Ovary (tissue), 9 donors: ENCODE results near the gene STAT1. TPM values are rescaled to one million over a fixed set of nuclear protein-coding genes. Genes with fewer than 3 reads are reported as not detected.

Experiments used
- DNase-seq, 5 donors: peaks; one replicate each; pipeline ENCODE4 v3.0.0-alpha.2; 2019 to 2020
- H3K27ac ChIP-seq, 2 donors: fragments of 200-600 bp; one replicate each; pipeline versions ENCODE4 v1.5.1 to v1.8.0; 2019 to 2022
- H3K27me3 ChIP-seq: fragments of 200-600 bp; one replicate; pipeline ENCODE4 v1.8.0; 2022
- H3K36me3 ChIP-seq: fragments of 200-600 bp; sonication (generic); one replicate; pipeline ENCODE4 v1.5.1; 2019
- H3K4me1 ChIP-seq: one replicate; pipeline ENCODE4 v1.8.1; 2013; ENCODE audit warnings: mild to moderate bottlenecking, moderate library complexity; ENCODE audit not compliant: insufficient read depth
- H3K4me3 ChIP-seq: fragments of 200-600 bp; sonication (generic); one replicate; pipeline ENCODE4 v1.5.1; 2017
- H3K9me3 ChIP-seq, 2 donors: fragments of 200-600 bp in 1 of 2; sonication (generic) in 1 of 2; one replicate each; pipeline versions ENCODE4 v1.5.1 to v1.8.1; 2013 to 2019; ENCODE audit warnings: mild to moderate bottlenecking in 1 of 2, moderate library complexity in 1 of 2
- EP300 ChIP-seq: sonication (generic); formaldehyde crosslinking; IDR thresholded peaks from one replicate; pipeline ENCODE4 v1.6.1; 2017; ENCODE audit warnings: antibody characterized with exemption
- POLR2A ChIP-seq: fragments of 450-650 bp; IDR thresholded peaks from one replicate; pipeline ENCODE4 v1.6.1; 2017; ENCODE audit warnings: antibody characterized with exemption, mild to moderate bottlenecking, moderate library complexity
- WGBS, 3 donors: extraction: QIAGEN DNeasy Blood & Tissue Kit in 1 of 3; methylation state at CpG; one replicate each; pipeline versions ENCODE4 v1.1.5 to v1.1.7; 2013 to 2017; 5-methylcytosine and 5-hydroxymethylcytosine counted together
- intact Hi-C, 4 donors: fragments of 100-400 bp; cut with DNase I; formaldehyde crosslinking; loops; one replicate each; pipeline versions ENCODE4 v1.11.0 to v1.15.1; 2022 to 2023
- polyA plus RNA-seq, 2 donors: library from polyadenylated mRNA; stranded (reverse); fragments of 200-250 nt in 1 of 2; fragments of 350-450 nt in 1 of 2; fragmentation: Illumina TruSeq in 1 of 2; extraction: RNeasy Lipid Tissue Mini Kit (QIAGEN cat#74804) in 1 of 2; gene quantifications; one replicate each; pipeline ENCODE4 v1.2.3, GENCODE V29; 2013 to 2014
- total RNA-seq, 7 donors: library from RNA; depleted of rRNA in 2 of 7; stranded (reverse); fragments of >200 nt in 2 of 7; fragmentation: NEBNext Ultra II Directional in 3 of 7; extraction: Animal tissue kit (Norgen Biotek cat#: 25700) in 3 of 7; gene quantifications; one replicate each; pipeline versions ENCODE4 v1.1.0 to v1.2.4, GENCODE V29; 2016 to 2023
- TF ChIP-seq, protein P1 (sequence below), 3 donors: fragments of 450-650 bp in 2 of 3; fragments of 200-600 bp in 1 of 3; IDR thresholded peaks; one replicate each; pipeline versions ENCODE4 v1.5.1 to v1.8.0; 2016 to 2022; ENCODE audit warnings: antibody characterized with exemption in 3 of 3, mild to moderate bottlenecking in 1 of 3
- donor health status: DM: no; HTN: no; CAD: no; lungs with moderate emphysema.
- donor health status: DM: no; HTN: no; CAD: no.
- donor health status: Bipolar disorder and iron deficiency.
- donor health status: DM: yes; HTN: yes; CAD: no.
- donor health status: DM: no; HTN: no; CAD: no.
- donor health status: DM: yes; HTN: yes; CAD: no.

Gene STAT1
- total and polyA plus RNA-seq, 9 donors, result 27.3 to 89.2 (median 46.4) TPM

DNA sequence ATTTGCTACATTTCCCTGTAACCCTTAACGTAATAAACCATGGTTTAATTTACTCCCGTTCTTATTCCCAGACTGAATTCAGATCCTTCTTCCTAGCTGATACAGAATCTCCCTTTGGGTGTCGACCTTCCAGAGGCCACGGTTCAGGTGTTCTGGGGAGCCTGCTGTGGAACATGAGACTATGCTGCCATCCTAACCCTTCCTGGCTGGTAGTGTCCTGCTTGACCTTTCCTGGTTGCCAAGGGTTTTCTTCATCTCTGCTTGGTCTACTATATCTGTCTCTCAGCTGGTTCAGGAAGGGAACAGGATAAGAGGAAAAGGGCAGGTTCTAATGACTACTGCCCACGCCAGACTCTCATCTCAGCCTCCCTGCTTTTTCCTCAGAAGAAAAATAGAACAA lies 36.5 kb downstream of the STAT1 start:
- no peak for DNase-seq
- Histone ChIP-seq H3K36me3 (no peaks in the 10 kb centered on the region), H3K9me3 (no peaks in the 10 kb centered on the region), H3K27me3 (no peaks in the 10 kb centered on the region), H3K27ac (no peak overlapping the region), H3K4me1 (no peaks in the 10 kb centered on the region), H3K4me3 (no peak overlapping the region)
- TF ChIP-seq EP300, result no peak
- TF ChIP-seq, protein P1, sequence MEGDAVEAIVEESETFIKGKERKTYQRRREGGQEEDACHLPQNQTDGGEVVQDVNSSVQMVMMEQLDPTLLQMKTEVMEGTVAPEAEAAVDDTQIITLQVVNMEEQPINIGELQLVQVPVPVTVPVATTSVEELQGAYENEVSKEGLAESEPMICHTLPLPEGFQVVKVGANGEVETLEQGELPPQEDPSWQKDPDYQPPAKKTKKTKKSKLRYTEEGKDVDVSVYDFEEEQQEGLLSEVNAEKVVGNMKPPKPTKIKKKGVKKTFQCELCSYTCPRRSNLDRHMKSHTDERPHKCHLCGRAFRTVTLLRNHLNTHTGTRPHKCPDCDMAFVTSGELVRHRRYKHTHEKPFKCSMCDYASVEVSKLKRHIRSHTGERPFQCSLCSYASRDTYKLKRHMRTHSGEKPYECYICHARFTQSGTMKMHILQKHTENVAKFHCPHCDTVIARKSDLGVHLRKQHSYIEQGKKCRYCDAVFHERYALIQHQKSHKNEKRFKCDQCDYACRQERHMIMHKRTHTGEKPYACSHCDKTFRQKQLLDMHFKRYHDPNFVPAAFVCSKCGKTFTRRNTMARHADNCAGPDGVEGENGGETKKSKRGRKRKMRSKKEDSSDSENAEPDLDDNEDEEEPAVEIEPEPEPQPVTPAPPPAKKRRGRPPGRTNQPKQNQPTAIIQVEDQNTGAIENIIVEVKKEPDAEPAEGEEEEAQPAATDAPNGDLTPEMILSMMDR (IDR thresholded peaks at IDR 0.05), result no peak
- TF ChIP-seq POLR2A, result no peak
- 90 to 94% (median 92%) methylated on average over 5 of the region's 5 CpGs for WGBS, 3 donors
- intact Hi-C loops, result no loop called here

DNA sequence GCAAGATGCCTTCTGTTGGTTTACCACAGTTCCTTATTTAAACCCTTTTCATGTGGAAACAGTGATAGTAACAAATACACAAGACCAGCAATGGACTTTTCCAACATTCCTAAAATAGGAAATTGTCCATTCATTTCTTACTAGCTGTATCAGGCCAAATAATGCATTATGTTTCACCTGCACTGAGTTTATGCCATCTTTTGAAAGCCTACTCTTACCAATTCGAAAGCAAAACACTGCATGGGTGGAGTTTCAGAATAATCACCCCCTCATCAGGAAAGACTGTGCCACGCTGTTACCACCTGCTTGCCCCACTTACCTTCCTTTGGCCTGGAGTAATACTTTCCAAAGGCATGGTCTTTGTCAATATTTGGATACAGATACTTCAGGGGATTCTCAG lies 37.5 kb downstream of the STAT1 start:
- intact Hi-C loops, result no loop called here
- Histone ChIP-seq H3K9me3 (no peaks in the 10 kb centered on the region), H3K27ac (no peak overlapping the region), H3K36me3 (no peaks in the 10 kb centered on the region), H3K27me3 (no peaks in the 10 kb centered on the region), H3K4me3 (no peak overlapping the region), H3K4me1 (no peaks in the 10 kb centered on the region)
- WGBS, 3 donors, result 94 to 96% (median 95%) methylated on average over 2 of the region's 2 CpGs
- no peak for DNase-seq
- TF ChIP-seq, protein P1 (IDR thresholded peaks at IDR 0.05), result no peak
- TF ChIP-seq EP300 (no peak), POLR2A (no peak)

DNA sequence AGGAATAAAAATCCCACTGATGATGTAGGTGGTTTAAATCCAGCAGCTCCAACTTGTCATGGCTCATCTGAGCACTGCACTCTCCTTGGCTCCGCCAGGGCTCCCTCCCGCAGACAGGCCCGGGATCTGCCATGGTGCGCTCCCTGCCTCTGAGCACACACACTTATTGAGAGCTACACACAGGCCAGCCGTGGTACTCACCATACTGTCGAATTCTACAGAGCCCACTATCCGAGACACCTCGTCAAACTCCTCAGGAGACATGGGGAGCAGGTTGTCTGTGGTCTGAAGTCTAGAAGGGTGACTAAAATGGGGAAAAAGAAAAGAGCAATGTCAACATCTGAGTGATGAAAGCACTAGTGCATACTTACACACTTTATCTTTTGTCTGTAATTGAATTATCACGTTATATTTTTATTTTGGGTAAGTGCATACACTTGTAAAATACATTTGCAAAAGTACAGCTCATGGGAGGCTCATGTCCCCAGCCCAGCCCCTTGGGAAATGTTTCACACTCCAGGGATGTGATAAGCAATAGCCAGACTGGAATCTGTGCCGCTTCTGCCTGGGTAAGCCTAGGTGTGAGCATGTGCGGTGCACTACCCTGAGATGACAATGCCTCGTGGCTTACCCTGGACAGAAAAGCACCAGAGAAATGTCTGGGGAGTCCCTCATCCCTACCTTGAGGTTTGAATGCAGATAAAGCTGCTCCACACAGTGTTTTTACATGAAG lies 39.2 kb downstream of the STAT1 start:
- Histone ChIP-seq H3K9me3 (no peaks in the 10 kb centered on the region), H3K27me3 (no peaks in the 10 kb centered on the region), H3K4me1 (no peaks in the 10 kb centered on the region), H3K4me3 (no peak overlapping the region), H3K36me3 (no peaks in the 10 kb centered on the region), H3K27ac (no peak overlapping the region)
- WGBS, 3 donors, result 86 to 92% (median 88%) methylated on average over 12 of the region's 12 CpGs
- TF ChIP-seq, protein P1 (IDR thresholded peaks at IDR 0.05), result no peak
- no peak for TF ChIP-seq POLR2A
- TF ChIP-seq EP300, result no peak
- intact Hi-C loops, result no loop called here
- DNase-seq, result no peak

DNA sequence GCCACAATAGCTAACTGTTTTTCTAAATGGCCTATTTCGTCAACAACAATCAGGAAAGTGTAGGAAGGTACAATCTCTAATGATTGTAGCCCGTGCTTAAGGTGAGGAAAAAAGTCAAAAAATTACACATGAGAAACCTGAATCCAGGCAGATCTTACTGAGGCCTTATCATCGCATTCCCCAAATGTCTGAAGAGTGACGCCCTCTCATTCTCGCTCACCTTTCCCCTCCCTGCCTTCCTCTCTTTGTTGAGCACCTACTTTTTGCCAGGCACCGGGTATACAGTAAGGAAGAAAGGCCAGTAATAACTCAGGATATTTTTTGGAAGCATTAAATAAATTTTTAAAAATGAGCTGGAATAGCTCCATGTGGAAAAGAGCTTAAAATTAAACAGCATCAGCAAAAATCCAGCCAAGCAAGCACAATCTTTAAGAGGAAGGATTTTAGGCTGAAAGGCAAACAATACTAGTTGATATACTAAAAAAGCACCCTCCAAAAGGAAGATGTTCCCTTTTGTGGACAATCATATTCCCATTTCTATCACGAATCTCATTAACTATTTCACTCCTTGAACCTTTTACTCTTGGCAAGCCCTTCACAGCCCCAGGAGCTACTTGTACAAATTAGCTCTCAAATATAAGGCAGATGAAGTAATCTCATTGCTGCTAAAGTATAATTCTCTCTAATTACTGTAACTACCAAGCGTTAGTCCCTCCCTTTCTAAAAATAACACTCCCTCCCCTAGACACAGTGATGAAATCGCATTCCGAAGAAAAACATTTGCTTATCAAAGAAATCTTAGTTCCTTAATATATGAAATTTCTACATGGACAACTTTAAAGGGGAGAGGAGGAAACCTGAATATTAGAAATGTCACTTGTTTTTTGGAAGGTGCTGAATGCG lies 40.0 kb downstream of the STAT1 start:
- Histone ChIP-seq H3K27ac (no peak overlapping the region), H3K9me3 (no peaks in the 10 kb centered on the region), H3K36me3 (no peaks in the 10 kb centered on the region), H3K27me3 (no peaks in the 10 kb centered on the region), H3K4me1 (no peaks in the 10 kb centered on the region), H3K4me3 (no peak overlapping the region)
- TF ChIP-seq EP300 (no peak), POLR2A (no peak)
- TF ChIP-seq, protein P1 (IDR thresholded peaks at IDR 0.05), result no peak
- intact Hi-C loops, result no loop called here
- no peak for DNase-seq
- WGBS, 3 donors, result 62 to 76% (median 68%) methylated on average over 11 of the region's 11 CpGs
